Transverse colon (tissue), 4 donors: Measurements from ENCODE around the gene PITRM1.

Experiments
- EP300 ChIP-seq: sonication (generic); formaldehyde crosslinking; IDR thresholded peaks from one replicate; pipeline ENCODE4 v1.6.1; 2017; ENCODE audit warnings: antibody characterized with exemption, low read depth
- POLR2A ChIP-seq: fragments of 450-650 bp; IDR thresholded peaks from one replicate; pipeline ENCODE4 v1.6.1; 2016; ENCODE audit warnings: antibody characterized with exemption, mild to moderate bottlenecking, moderate library complexity
- POLR2AphosphoS5 ChIP-seq, 3 donors: sonication (generic); formaldehyde crosslinking; IDR thresholded peaks; one replicate each; pipeline ENCODE4 v1.6.1; 2016; ENCODE audit warnings: antibody characterized with exemption in 3 of 3
- TF ChIP-seq, protein P1 (sequence below), 5 experiments: fragments of 200-600 bp in 3 of 5; fragments of 450-650 bp in 2 of 5; sonication (generic) in 3 of 5; IDR thresholded peaks; 1 replicate in 2 of 5; 2 replicates in 3 of 5; pipeline ENCODE4 v1.5.1; 2016 to 2017; ENCODE audit warnings: antibody characterized with exemption in 5 of 5, inconsistent platforms in 3 of 5, mild to moderate bottlenecking in 2 of 5, moderate library complexity in 1 of 5

DNA sequence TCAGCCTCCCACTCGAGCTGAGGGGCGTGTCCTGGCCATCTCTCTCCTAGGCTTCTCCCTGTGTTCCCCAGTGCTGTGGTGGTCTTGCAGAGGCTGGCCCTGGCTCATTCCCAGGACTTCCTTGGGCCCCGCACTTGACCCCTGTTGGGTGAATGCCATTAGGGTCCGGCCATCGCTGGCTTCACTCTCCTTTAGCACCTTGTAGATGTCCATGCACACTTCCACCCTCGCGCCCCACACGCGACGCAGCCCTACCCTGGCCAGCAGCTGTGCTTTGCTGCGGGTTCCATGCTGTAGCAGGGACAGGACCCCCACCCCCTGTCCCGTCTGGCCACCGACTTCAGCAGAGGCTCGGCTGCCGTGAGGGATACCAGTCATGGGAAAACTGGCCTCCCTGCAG lies 46.3 kb downstream of the PITRM1 start:
- TF ChIP-seq, protein P1, sequence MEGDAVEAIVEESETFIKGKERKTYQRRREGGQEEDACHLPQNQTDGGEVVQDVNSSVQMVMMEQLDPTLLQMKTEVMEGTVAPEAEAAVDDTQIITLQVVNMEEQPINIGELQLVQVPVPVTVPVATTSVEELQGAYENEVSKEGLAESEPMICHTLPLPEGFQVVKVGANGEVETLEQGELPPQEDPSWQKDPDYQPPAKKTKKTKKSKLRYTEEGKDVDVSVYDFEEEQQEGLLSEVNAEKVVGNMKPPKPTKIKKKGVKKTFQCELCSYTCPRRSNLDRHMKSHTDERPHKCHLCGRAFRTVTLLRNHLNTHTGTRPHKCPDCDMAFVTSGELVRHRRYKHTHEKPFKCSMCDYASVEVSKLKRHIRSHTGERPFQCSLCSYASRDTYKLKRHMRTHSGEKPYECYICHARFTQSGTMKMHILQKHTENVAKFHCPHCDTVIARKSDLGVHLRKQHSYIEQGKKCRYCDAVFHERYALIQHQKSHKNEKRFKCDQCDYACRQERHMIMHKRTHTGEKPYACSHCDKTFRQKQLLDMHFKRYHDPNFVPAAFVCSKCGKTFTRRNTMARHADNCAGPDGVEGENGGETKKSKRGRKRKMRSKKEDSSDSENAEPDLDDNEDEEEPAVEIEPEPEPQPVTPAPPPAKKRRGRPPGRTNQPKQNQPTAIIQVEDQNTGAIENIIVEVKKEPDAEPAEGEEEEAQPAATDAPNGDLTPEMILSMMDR (IDR thresholded peaks at IDR 0.05): no peak
- TF ChIP-seq POLR2A (no peak), POLR2AphosphoS5 (IDR thresholded peaks at IDR 0.05) (no peak), EP300 (no peak)
